H1 (cell line): ENCODE results near the gene FHIT. TPM values are rescaled to one million over a fixed set of nuclear protein-coding genes. Genes with fewer than 3 reads are reported as not detected.

Experiments used
- NRF1 ChIP-seq: IDR thresholded peaks from 2 replicates; pipeline ENCODE4 v1.6.1; 2011; ENCODE audit warnings: mild to moderate bottlenecking, low read depth, low read length, improper control_type of control experiment
- RBBP5 ChIP-seq: IDR thresholded peaks from 2 replicates; pipeline ENCODE4 v1.7.1; 2012; ENCODE audit warnings: low read depth, mild to moderate bottlenecking, inconsistent platforms, low read length, moderate library complexity, borderline replicate concordance
- TAF7 ChIP-seq: optimal IDR thresholded peaks from 2 replicates; pipeline ENCODE3; 2011; ENCODE audit warnings: low read depth, mild to moderate bottlenecking, inconsistent platforms, low read length, moderate library complexity, borderline replicate concordance
- polyA plus RNA-seq, 7 experiments: library from polyadenylated mRNA; depleted of rRNA in 3 of 7; stranded (reverse) in 5 of 7; unstranded in 2 of 7; fragments of >200 nt in 5 of 7; fragments of 200-250 nt in 2 of 7; gene quantifications; 1 replicate in 5 of 7; 2 replicates in 1 of 7; 4 replicates in 1 of 7; pipeline versions ENCODE4 v1.2.1 to v1.2.3, GENCODE V29; 2011 to 2013; ENCODE audit warnings: missing spikeins in 2 of 7, mixed read lengths in 2 of 7
- total RNA-seq: library from RNA; stranded (reverse); fragmentation: NEBNext Ultra II Directional; extraction: Animal tissue kit (Norgen Biotek cat#: 25700); gene quantifications from 2 replicates; pipeline ENCODE4 v1.2.1, GENCODE V29; 2021
- TF ChIP-seq, protein P1 (sequence below), 3 experiments: IDR thresholded peaks; 1 replicate in 2 of 3; 2 replicates in 1 of 3; pipeline versions ENCODE4 v1.5.1 to v1.6.1; 2011; ENCODE audit warnings: low read length in 3 of 3, mild to moderate bottlenecking in 3 of 3, inconsistent platforms in 2 of 3, low read depth in 1 of 3, moderate library complexity in 1 of 3; ENCODE audit not compliant: insufficient read depth in 1 of 3; ENCODE audit errors: control extremely low read depth in 1 of 3

FHIT gene
- total and polyA plus RNA-seq, 2 of the 8 experiments (the other 6 are each of a cell fraction or from before 2014, with no cell fraction given), result 1.2 to 3.2 TPM

DNA sequence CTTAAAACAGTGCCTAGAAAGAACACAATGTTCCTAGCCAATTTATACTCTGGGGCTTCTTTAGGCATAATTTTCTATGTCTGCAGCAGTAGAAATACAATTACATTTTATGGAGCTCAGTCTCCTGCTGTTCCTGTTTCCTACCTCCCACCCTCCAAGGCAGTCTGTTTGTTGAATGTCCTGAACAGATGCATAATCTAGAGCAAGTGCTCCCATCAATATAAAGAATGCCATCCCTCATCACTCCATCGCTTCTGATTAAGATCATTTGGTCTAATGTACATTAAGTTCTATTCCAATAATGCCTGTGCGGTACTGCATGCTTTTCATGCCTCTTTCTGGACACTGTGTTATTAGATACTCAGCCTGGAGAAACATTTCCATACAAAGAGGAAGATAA is 1331.7 kb downstream of the FHIT start (continued):
- TF ChIP-seq, protein P1, sequence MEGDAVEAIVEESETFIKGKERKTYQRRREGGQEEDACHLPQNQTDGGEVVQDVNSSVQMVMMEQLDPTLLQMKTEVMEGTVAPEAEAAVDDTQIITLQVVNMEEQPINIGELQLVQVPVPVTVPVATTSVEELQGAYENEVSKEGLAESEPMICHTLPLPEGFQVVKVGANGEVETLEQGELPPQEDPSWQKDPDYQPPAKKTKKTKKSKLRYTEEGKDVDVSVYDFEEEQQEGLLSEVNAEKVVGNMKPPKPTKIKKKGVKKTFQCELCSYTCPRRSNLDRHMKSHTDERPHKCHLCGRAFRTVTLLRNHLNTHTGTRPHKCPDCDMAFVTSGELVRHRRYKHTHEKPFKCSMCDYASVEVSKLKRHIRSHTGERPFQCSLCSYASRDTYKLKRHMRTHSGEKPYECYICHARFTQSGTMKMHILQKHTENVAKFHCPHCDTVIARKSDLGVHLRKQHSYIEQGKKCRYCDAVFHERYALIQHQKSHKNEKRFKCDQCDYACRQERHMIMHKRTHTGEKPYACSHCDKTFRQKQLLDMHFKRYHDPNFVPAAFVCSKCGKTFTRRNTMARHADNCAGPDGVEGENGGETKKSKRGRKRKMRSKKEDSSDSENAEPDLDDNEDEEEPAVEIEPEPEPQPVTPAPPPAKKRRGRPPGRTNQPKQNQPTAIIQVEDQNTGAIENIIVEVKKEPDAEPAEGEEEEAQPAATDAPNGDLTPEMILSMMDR (IDR thresholded peaks at IDR 0.05; ENCODE audit: control extremely low read depth in 1 of 3, insufficient read depth in 1 of 3, low read depth in 1 of 3, low read length in 3 of 3), result no peak
- TF ChIP-seq NRF1 (no peak), TAF7 (no peak), RBBP5 (no peak)
